ENCODE measurements around the gene TXNRD1. TPM values are rescaled to one million over a fixed set of nuclear protein-coding genes. Genes with fewer than 3 reads are reported as not detected.

The TXNRD1 gene
- total RNA-seq, 1 experiment from 2014 or later = 327 TPM

DNA sequence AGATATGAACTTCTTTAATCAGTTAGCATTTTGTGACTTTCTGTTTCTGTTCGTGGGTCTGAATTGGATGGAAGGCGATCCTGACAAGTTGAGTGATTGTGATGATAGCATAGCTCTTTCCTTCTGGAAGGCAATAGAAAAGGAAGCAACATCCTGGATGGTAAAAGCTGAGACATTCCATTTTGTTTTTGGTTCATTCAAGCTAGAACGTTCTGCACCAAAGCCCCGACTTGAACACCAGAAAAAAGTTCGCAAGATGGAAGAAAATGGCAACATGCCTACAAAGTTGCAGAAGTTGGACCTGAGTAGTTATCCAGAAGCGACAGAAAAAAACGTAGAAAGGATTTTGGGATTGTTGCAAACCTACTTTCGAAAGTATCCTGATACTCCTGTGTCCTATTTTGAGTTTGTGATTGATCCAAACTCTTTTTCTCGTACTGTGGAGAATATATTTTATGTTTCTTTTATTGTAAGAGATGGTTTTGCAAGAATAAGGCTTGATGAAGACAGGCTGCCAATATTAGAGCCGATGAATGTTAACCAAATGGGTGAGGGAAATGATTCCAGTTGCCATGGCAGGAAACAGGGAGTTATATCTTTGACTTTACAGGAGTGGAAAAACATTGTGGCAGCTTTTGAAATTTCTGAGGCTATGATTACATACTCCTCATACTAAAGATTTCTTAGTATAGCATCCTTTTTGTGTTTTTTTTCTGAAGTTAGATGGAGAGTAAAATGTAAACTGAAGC is 88.9 kb downstream of the TXNRD1 start:
- H3K27me3 ChIP-seq (ENCODE audit: insufficient read depth, low read length) = no peaks in the 10 kb centered on the region
- no peak overlapping the region for H3K9ac ChIP-seq (ENCODE audit: low read length)
- TF ChIP-seq EZH2phosphoT487 (IDR thresholded peaks at IDR 0.05; ENCODE audit: borderline replicate concordance) = no peak
- TF ChIP-seq, protein P1, sequence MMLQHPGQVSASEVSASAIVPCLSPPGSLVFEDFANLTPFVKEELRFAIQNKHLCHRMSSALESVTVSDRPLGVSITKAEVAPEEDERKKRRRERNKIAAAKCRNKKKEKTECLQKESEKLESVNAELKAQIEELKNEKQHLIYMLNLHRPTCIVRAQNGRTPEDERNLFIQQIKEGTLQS (IDR thresholded peaks at IDR 0.05) = no peak
- TF ChIP-seq, protein P2, sequence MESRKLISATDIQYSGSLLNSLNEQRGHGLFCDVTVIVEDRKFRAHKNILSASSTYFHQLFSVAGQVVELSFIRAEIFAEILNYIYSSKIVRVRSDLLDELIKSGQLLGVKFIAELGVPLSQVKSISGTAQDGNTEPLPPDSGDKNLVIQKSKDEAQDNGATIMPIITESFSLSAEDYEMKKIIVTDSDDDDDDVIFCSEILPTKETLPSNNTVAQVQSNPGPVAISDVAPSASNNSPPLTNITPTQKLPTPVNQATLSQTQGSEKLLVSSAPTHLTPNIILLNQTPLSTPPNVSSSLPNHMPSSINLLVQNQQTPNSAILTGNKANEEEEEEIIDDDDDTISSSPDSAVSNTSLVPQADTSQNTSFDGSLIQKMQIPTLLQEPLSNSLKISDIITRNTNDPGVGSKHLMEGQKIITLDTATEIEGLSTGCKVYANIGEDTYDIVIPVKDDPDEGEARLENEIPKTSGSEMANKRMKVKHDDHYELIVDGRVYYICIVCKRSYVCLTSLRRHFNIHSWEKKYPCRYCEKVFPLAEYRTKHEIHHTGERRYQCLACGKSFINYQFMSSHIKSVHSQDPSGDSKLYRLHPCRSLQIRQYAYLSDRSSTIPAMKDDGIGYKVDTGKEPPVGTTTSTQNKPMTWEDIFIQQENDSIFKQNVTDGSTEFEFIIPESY (IDR thresholded peaks at IDR 0.05; ENCODE audit: extremely low read depth, insufficient replicate concordance, low read length) = no peak
- no peak for TF ChIP-seq EZH2 (IDR thresholded peaks at IDR 0.05)
- no peak for TF ChIP-seq POLR2AphosphoS5 (IDR thresholded peaks at IDR 0.05; ENCODE audit: low read depth, low read length)
- no peak for TF ChIP-seq SP1 (IDR thresholded peaks at IDR 0.05; ENCODE audit: low read depth)
- TF ChIP-seq SIN3A (IDR thresholded peaks at IDR 0.05; ENCODE audit: low read depth) = no peak
- no peak for TF ChIP-seq EGR1 (IDR thresholded peaks at IDR 0.05; ENCODE audit: low read depth)
- no peak for TF ChIP-seq ELF1 (IDR thresholded peaks at IDR 0.05; ENCODE audit: borderline replicate concordance, low read depth)
- no peak for TF ChIP-seq RAD21 (IDR thresholded peaks at IDR 0.05; ENCODE audit: low read depth)
- TF ChIP-seq MAX (IDR thresholded peaks at IDR 0.05) = no peak
- peaks cover 100% of the 10 kb centered on the region for H3K79me2 ChIP-seq (ENCODE audit: insufficient read depth, low read length)
- H4K20me1 ChIP-seq (ENCODE audit: insufficient read depth) = peaks cover 59% of the 10 kb centered on the region; the same call in 1 of the 2 replicates
- no peaks in the 10 kb centered on the region for H3K9me2 ChIP-seq (ENCODE audit: insufficient read depth)
- H3K9me3 ChIP-seq (ENCODE audit: control insufficient read depth in 1 of 2, insufficient read depth in 1 of 2, low read depth in 1 of 2, low read length in 2 of 2) = no peaks in the 10 kb centered on the region
- peaks cover 6 to 63% of the 10 kb centered on the region in 2 experiments; a peak in 2 of 4 replicates for H3K36me3 ChIP-seq (ENCODE audit: control insufficient read depth in 1 of 2, insufficient read depth in 2 of 2, low read length in 2 of 2)
- H3K4me2 ChIP-seq (ENCODE audit: low read length) = no peak overlapping the region
- no peak overlapping the region for H3K4me3 ChIP-seq (replicated peaks in 1 of 2; ENCODE audit: low read depth in 1 of 2, low read length in 2 of 2)
- ChIA-PET CTCF (no interaction called here), POLR2A (no interaction called here), RAD21 (ENCODE audit: low non-redundant PET in 1 of 2, low total read pairs in 2 of 2, uncharacterized antibody in 2 of 2, unreplicated experiment in 2 of 2) (no interaction called here)
- H3K4me1 ChIP-seq (ENCODE audit: control insufficient read depth in 1 of 2, insufficient read depth in 2 of 2, low read length in 2 of 2) = peaks cover 5 to 35% of the 10 kb centered on the region in 2 experiments; a peak in 3 of 4 replicates
- no peak overlapping the region for H3K27ac ChIP-seq (ENCODE audit: low read depth, low read length)
- intact Hi-C loops (cut with micrococcal nuclease) = no loop called here
- ATAC-seq (no peak), DNase-seq (ENCODE audit: low read depth, low spot score) (no peak)
- H2AFZ ChIP-seq (ENCODE audit: low read depth, low read length, poor library complexity, severe bottlenecking) = no peak overlapping the region
- BruUV-seq (replicated peaks) = no TSS peak
